Measurements from ENCODE around the gene URM1.
"Not testable (repeated sequence)": the region's sequence is repeated elsewhere in the genome, so short reads cannot be mapped to it uniquely, and the experiment has no call there.

Gene URM1

DNA sequence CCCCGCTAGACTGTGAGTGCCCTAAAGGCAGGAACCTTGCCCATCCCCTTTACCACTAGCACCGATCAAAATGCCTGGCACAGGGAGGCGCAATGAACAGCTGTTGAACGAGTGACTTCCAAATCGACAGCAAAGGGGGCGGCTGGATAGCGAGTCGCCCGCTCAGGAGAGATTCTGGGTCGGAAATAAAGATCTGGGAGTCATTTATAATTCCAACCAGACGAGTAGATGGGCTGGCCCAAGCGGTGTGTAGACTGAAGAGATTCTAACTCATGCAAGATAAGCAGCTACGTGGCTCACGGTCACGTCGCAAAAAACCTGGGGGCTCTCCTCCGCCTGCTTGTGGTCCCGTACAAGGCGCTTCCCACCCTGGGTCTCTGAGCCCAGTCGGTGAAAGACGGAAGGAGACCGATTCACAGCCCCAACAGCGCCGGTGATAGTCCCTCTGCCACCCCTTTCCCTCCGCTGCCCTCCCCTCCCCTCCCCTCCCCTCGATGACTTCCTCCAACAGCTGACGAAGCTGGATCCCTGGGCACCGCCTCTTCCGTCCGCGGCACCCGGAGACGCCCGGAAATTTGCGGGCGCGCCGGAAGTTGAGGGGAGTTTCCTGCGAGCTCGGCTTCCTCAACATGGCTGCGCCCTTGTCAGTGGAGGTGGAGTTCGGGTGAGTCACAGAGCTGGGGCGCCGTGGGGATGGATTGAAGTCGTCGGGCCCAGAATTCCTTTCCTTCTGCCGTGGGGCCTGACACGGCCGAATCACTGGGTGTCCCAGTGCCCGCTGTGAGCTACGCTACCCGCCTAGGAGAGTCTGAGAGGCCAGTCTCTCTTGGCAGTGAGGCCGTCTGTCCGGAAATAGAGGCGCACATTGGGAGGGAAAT lies at the start of gene URM1:
Gene URM1 (plus strand): TSS at position 623 of the 878 bp plus-strand sequence. CDS start 7 bp downstream, at position 630.
- peak; percentile 86 to 97 for DNase-seq

DNA sequence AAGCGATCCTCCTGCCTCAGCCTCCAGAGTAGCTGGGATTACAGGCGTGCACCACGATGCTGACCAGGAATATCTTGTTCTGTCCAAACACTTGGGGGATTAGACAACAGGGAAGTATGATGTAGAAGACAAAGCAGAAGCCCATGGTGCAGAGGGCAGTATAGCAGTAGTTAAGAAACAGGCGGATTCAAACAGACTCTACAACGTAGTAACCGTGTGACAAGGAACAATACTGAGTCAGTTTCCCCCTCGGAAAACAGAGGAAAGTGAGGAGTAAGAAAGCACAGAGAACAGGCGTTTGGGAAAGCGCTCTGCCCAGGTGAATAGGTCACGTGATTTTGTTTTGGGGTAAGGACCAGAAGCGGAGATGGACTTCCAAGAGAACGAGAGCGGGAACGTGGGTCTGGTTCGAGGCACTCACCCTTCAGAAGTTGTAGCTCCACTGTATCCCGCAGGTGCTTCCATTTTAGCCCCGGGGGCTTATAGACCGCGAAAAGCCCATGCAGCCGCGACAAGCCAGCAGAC lies 49.2 kb upstream of the URM1 start:
- DNase-seq = no peak

DNA sequence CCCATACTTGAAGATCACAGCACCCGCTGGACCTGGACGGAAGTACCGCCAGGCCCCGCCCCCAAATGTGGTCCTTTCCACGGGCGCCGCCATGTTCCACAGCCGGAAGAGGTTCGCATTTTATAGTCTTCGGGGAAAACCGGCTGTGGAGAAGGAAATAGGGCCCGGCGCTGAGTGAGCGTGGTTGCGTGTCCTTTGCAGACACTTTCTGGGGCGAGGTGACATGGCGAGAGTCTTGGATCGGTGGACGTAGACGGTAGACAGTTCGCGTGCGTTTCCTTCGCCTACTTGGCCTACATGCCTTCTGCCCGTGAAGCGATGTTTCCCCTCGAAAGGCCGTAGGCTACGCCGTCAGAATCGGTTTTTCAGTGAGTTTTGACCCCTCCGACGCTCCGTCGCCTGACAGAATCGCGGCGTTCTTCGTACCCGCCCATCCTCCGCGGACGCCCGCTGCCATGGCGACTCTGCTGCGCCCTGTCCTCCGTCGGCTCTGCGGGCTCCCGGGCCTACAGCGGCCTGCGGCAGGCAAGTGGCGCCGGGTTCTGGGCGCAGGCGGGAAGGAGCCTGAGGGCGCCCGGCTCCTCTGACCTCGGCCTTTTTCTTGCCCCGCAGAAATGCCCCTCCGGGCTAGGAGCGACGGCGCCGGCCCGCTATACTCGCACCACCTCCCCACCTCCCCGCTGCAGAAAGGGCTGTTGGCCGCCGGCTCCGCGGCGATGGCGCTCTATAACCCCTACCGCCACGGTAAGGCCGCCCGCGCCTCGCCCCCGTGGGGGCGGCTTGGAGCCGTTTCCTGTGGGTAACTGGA lies 48.6 kb upstream of the URM1 start, which contains the start of the genes COQ4 and TRUB2:
Gene COQ4 (plus strand): TSS at position 436 of the 808 bp plus-strand sequence. CDS start 20 bp downstream, at position 456.
Gene TRUB2 (minus strand): TSS at position 44 of the 808 bp plus-strand sequence. CDS start 39 bp downstream, at position 5.
- DNase-seq = peak; percentile 92 to 96

DNA sequence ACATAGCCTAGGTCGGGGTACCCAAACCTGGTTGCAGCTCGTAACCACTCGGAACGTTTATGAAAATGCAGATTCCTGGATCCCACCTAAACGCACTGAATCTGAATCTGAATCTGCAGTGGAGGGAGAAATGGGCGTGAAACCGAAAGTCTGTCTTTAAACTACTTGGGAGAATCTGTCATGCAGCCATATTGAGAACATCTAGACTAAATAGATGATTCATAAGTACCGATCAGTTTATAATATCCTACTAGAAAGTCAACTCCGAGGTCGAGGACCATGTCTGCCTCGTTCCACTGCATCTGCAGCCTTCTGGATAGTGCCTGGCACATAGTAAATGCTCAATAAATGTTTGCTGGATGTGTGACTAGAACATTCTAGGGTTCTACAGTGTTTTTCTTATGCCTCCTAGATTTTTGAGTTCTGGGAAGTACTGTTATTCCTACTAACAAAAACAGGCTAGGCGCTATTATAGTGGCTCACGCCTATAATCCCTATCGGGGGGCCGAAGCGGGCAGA lies 47.9 kb upstream of the URM1 start:
- no peak for DNase-seq

DNA sequence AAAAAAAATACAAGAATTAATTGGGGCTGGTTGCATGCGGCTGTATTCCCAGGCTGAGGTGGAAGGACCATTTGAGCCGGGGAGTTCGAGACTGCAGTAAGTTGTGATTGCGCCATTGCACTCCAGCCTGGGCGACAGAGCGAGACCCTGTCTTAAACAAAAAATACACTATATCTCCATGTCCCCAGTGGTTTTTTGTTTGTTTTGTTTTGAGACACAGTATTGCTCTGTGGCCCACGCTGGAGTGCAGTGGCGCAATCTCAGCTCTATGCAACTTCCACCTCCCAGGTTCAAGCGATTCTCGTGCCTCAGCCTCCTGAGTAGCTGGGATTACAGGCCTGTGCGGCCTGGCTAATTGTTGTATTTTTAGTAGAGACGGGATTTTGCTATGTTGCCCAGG lies 47.4 kb upstream of the URM1 start:
- no peak for DNase-seq

DNA sequence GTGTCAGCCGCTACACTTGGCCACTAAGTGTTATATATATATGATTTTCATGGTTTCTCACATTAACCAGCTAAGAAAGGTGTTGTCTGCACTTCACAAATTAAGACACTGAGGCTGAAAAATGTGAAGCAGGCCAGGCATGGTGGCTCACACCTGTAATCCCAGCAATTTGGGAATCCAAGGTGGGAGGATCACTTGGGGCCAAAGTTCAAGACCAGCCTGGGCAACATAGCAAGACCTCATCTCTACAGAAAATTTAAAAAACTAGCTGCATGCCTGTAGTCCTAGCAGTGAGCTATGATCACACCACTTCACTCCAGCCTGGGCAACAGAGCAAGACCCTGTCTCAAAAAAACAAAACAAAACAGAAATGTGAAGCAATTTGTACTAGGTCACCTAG lies 46.8 kb upstream of the URM1 start:
- no peak for DNase-seq

DNA sequence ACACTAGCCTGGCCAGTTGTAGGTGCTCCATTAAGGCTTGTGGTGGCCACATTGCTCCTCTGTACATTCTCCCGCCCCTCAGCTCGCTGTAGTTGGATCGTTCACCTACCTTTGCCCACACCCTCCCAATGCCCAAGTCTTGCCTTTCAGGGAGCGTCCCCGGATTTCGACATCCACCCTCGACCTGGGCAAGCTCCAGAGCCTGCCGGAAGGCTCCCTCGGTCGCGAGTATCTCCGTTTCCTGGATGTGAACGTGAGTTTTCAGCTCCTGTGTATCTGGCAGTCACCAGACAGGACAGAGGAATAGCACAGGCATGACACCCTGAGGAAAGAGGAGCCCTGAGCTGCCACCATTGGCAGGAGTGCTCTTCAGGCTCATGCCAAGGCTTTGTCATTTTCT lies 45.5 kb upstream of the URM1 start:
- no peak for DNase-seq

DNA sequence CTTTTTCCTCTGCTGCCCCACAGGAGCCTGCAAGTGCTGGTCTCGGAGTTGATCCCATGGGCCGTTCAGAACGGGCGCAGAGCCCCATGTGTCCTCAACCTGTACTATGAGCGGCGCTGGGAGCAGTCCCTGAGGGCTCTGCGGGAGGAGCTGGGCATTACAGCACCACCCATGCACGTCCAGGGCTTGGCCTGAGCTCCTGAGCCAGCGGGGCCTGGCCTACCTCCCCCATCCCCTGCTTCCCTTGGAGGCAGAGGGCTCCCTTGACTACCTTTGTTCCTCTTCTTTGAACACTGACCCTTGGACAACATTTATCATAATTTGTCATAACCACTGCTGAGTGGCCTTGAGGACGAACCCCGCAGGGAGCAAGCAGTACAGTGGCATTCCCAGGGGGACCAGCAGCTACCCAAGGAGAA lies 37.7 kb upstream of the URM1 start:
- no peak for DNase-seq

DNA sequence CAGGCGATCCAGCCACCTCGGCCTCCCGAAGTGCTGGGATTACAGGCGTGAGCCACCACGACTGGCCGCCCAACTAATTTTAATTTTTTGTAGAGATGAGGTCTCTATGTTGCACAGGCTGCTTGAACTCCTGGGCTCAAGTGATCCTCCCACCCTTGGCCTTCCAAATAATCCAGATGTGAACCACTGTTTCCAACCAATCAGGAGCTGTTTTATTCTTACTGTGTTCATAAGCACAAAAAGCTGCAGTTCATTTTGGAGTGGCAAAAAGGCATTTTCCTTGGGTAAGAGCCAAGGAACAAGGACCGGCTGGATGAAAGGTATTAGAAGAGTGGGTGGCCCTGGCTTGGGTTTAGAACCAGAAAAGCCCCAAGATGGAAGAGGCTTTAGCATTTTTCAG lies 36.0 kb upstream of the URM1 start:
- DNase-seq = no peak

DNA sequence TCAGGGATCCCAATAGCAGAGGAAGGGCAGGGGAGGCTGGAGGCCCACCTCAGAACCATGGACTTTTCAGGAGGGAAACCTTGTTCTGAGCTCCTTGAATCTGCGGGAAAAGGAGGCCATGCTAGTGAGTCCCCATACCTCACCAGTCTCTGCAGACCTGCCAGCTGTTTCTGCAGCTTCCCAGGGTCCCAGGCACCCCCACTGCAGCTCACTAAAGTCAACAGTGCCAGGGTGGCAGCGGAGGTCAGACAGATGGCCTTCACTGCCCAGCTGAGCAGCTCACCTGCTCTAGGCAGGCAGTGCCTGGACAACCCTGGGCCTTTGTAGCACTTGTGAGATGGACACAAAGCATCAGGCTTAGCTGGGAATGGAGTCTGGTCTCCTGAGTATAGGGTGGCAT lies 35.3 kb upstream of the URM1 start:
- DNase-seq = no peak

DNA sequence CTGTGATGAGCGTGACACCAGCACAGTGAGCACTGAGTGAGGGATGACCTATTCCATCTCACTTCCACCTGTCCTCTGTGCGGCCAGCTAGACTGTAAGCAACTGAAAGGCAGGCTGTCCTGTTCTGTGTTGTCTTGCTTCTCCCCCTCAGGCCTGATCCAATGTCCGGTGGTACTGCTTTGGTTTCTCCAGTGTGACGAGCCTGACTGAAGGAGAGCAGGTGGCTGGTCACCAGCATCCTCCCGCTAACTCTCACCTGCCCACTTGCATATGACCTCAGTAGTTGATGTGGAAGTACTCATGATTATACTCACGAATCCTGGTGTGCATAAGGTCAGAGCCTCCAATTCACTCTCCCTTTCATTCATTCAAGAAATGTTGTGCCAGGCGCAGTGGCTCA lies 33.2 kb upstream of the URM1 start:
- DNase-seq = no peak

DNA sequence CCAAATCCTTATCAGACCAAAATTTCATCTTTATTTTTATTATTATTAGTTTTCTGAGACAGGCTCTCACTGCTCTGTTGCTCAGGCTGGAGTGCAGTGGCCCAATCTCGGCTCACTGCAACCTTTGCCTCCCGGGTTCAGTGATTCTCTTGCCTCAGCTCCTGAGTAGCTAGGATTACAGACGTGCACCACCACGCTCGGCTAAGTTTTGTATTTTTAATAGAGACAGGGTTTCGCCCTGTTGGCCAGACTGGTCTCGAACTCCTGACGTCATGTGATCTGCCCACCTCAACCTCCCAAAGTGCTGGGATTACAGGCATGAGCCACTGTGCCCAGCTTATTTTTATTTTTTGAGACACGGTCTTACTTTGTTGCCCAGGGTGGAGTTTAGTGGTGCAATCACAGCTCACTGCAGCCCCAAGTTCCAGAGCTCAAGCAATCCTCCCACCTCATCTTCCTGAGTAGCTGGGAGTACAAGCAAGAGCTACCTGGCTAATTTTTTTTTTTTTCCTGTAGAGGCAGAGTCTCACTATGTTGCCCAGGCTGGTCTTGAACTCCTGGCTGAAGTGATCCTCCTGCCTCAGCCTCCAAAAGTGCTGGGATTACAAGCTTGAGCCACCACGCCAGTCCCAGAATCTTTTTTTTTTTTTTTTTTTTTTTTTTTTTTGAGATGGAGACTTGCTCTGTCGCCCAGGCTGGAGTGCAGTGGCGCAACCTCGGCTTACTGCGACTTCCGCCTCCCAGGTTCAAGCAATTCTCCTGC lies 32.1 kb upstream of the URM1 start:
- DNase-seq = not testable (repeated sequence)

DNA sequence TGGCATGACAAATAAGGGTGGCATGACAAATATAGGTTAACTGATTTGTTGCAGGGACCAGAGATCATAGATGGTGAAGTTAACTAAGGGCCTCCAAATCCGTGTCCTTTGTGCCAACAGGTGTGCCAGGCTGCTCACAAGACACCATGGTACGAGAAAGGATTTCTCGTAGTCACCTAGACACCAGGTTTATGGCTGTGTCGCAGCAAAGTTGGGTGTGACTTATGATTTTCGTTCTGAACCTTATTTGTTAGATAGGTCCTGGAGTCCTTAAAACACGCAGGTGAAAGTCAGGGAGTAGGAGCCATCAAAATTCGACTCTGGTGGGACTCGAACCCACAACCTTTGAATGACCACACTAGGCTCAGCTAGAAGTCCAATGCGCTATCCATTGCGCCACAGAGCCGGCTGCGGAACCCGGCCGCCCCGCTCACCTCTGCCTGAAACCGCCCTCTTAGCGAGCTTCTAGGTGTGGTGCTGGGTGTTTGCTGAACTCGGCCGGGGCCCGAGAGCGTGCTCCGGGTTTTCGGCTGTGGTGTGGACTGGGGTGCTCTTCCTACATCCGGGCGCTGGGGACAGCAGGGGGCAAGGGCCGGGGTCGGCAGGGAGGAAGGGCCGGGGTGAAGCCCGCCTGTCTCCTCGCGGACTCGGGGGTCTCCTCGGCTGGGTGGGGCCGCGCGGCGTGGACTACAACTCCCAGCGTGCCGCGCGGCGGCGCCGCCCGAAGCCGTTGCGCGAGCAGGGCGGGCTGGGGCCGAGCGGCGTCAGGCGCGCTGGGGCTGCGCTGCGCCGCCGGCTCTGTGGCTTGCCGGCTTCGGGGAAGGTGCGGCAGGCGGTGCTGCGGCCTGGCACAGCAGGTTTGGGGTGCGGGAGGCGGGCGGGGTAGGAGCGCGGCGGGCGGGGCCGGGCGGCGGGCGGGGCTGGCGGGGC lies 31.1 kb upstream of the URM1 start, which contains the start of gene SLC27A4:
Gene SLC27A4 (plus strand): TSS at position 767 of the 930 bp plus-strand sequence. CDS start 2,606 bp downstream, outside the sequence.
- peak; percentile 41 to 64 for DNase-seq

DNA sequence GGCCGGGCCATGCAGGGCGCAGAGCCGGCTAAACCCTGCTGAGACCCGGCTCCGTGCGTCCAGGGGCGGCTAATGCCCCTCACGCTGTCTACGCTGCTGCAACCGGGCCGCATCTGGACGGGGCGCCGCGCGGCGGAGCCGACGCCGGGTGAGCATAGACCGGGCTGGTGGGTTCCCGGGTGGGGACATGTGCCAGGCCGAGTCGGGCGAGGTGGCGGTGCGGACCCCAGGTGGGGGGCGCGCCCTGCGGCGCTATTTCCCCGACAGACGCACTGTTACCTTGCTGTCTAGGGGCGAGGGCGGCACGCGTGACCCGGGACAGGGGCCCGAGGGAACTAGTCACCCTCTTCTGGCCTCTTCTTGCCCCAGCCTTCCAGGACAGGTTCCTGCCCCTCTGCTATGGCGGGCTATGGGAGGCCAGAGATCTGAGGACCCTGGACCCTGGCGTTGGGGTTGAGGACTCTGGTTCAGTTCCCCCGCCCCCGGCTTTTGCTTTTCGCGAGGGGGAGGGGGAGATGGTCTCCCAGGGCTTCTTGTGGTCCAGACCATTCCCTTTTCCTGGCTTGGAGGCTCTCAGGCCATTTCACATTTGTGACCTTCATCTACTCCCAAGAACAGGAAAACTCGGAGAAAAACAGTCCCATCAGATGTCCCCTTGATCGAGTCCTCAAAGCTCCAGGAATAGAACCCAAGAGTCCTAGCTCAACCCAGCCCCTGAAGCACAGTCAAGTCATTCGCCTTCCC lies 30.3 kb upstream of the URM1 start:
- peak in 1 of 2 donors; percentile 37 for DNase-seq

DNA sequence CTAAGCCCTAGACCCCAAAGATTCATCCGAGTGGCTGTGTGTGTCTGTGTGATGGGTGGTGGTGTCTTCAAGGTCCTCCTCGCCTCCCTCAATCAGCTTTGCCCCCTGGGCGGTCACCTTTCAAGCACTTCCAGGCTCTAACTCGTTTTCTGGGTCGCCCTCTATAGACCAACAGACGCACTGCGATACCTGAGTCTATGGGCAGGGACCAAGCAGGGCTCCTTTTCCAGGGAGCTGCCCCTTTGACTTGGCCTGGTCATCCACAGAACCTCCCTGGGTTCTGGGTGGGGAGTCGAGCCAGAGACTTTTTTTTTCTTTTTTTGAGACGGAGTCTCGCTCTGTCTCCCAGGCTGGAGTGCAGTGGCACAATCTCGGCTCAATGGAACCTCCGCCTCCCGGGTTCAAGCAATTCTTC lies 29.7 kb upstream of the URM1 start:
- DNase-seq = peak; percentile 15 to 27

DNA sequence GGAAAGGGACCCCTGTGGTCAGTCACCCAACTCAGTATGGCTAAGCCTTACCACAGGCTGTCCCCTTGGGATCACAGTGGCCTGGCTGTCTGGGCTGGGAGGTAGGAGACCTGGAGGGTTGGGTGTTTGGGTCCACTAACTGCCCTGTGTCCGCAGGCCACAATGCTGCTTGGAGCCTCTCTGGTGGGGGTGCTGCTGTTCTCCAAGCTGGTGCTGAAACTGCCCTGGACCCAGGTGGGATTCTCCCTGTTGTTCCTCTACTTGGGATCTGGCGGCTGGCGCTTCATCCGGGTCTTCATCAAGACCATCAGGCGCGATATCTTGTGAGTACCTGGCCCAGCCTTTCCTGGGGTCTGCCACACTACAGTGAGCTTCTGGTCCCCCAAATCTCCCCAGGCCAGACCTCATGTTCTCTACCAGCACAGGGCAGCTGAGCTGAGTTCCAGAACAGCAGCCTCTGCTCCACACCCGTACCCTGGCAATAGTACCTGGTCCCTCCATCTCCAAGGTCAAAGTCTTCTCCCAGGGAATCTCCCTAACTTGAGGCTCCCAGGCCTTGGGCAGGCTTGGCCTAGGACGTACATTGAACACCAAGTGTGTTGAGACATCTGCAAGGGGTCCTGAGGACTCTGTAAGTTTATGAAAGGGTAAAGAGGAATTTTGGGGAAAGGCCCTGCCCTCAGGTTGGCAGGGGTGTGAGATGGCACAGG lies 28.0 kb upstream of the URM1 start:
- no peak for DNase-seq

DNA sequence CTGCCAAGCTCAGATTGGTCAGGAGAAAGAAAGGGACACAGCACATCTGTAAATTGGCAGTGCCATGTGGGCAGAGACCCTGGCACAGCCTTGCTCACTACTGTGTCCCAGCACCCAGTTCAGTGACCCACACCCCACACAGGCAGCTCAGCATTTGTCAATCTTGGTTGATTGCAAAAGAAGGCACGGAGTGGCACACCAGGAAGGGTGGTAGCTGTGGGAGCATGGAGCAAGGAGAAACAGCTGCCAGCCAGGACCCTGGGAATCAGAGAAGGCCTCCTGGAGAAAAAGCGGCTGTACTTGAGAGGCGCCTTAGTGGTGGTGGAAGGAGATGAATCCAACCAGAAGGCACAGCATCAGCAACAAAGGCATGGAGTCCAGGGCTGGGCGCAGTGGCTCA lies 27.3 kb upstream of the URM1 start:
- no peak for DNase-seq

DNA sequence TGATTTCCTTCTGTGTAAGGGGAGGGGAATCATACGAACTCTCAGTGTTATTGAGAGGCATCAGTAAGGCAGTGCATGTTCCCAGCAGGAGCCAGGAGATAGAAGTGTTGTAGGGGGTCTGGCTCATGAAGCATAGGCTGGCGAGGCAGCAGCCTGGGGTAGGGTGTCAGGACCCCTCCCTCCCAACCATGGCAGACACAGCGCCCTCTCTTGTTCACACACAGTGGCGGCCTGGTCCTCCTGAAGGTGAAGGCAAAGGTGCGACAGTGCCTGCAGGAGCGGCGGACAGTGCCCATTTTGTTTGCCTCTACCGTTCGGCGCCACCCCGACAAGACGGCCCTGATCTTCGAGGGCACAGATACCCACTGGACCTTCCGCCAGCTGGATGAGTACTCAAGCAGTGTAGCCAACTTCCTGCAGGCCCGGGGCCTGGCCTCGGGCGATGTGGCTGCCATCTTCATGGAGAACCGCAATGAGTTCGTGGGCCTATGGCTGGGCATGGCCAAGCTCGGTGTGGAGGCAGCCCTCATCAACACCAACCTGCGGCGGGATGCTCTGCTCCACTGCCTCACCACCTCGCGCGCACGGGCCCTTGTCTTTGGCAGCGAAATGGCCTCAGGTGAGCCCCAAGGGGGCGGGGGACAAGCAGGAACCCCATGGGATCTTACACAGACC lies 26.1 kb upstream of the URM1 start:
- no peak for DNase-seq

DNA sequence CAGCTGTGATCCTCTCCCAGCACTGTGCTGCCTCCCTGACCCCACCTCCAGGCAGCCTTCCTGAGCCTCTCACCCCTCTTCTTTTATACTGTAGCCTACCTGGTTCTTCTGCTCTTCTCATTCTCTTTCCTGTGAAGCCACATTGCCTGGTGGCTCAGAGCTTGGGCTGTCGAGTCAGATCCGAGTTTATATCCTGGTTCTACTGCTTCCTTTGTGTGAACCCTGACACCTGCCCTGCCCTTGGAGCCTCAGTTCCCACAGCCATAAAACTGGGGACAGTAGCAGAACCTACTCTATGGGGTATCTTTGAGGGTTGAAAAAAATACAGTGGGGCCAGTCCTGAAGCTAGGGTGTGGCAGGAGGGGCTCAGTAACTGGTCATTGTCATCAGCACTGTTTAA lies 22.0 kb upstream of the URM1 start:
- DNase-seq = no peak
